ENCODE data around the gene AACS.

Gene AACS

GRCh38 chr12:125187780-125188741 is 122.8 kb downstream of the AACS start:
- in situ Hi-C loops (cut with MboI; ENCODE audit: low sequenced_read_pairs, unreplicated experiment), result no loop called here
- DNase-seq (ENCODE audit: low spot score), result no peak

GRCh38 chr12:125189015-125189414 is 123.8 kb downstream of the AACS start:
- TF ChIP-seq CTCF (IDR thresholded peaks at IDR 0.05; ENCODE audit: borderline replicate concordance, control extremely low read depth, extremely low read depth, insufficient read depth, missing control alignments), result no peak
- in situ Hi-C loops (cut with MboI; ENCODE audit: low sequenced_read_pairs, unreplicated experiment), result no loop called here
- DNase-seq (ENCODE audit: low spot score), result no peak

More at GRCh38 chr12:125187780-125188741, 122.8 kb downstream of the AACS start:
- TF ChIP-seq CTCF (IDR thresholded peaks at IDR 0.05; ENCODE audit: borderline replicate concordance, control extremely low read depth, extremely low read depth, insufficient read depth, missing control alignments), result no peak

GRCh38 chr12:125189502-125189901 is 124.3 kb downstream of the AACS start:
- in situ Hi-C loops (cut with MboI; ENCODE audit: low sequenced_read_pairs, unreplicated experiment), result no loop called here
- DNase-seq (ENCODE audit: low spot score), result no peak

GRCh38 chr12:125191361-125192087 is 126.3 kb downstream of the AACS start:
- DNase-seq (ENCODE audit: low spot score), result no peak
- TF ChIP-seq CTCF (IDR thresholded peaks at IDR 0.05; ENCODE audit: borderline replicate concordance, control extremely low read depth, extremely low read depth, insufficient read depth, missing control alignments), result no peak
- in situ Hi-C loops (cut with MboI; ENCODE audit: low sequenced_read_pairs, unreplicated experiment), result no loop called here

More at GRCh38 chr12:125189502-125189901, 124.3 kb downstream of the AACS start:
- TF ChIP-seq CTCF (IDR thresholded peaks at IDR 0.05; ENCODE audit: borderline replicate concordance, control extremely low read depth, extremely low read depth, insufficient read depth, missing control alignments), result no peak

GRCh38 chr12:125192690-125193221 is 127.5 kb downstream of the AACS start:
- in situ Hi-C loops (cut with MboI; ENCODE audit: low sequenced_read_pairs, unreplicated experiment), result no loop called here
- DNase-seq (ENCODE audit: low spot score), result no peak
- no peak for TF ChIP-seq CTCF (IDR thresholded peaks at IDR 0.05; ENCODE audit: borderline replicate concordance, control extremely low read depth, extremely low read depth, insufficient read depth, missing control alignments)
